TTC549 (cell line): ENCODE measurements around the gene ABLIM1.
"Not testable (repeated sequence)": the region's sequence is repeated elsewhere in the genome, so short reads cannot be mapped to it uniquely, and the experiment has no call there.

ENCODE experiments used
- FAIRE-seq: peaks from 2 replicates; lab custom pipeline; 2012; peaks lifted over from hg19 to GRCh38; lab: Jason Lieb, UNC

The ABLIM1 gene

GRCh38 chr10:114658175-114658574 is at the start of gene ABLIM1:
ABLIM1 (minus strand) TSS chr10:114658275; CDS start chr10:114658200, 75 bp downstream.
- FAIRE-seq, result no peak

DNA sequence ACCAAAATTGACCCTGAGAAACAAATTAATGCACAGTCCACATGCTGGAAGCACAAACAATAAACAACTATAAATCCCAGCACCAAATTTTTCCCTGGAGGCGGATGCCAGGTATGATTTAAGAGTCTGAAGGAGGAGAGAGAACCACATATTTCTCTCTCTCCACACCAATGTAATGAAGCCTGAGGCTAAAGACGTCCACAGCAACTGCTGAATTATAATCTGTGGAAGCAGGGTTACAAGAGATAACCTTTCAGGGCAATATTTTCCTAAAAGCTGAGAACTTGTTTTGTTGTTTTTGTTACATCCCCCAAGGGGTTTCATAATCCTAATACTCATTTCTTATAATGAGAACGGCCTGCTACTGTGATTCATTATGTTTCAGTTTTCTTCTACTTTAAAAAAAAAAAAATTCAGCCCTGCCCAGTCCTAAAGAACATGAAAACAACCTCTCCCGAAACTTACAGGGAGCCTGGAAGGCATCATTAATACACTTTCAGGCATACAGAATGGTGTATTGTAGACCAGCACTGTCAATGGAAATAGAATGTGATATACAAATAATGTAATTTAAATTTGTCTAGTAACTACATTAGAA is 48.5 kb upstream of the ABLIM1 start:
- FAIRE-seq, result no peak

DNA sequence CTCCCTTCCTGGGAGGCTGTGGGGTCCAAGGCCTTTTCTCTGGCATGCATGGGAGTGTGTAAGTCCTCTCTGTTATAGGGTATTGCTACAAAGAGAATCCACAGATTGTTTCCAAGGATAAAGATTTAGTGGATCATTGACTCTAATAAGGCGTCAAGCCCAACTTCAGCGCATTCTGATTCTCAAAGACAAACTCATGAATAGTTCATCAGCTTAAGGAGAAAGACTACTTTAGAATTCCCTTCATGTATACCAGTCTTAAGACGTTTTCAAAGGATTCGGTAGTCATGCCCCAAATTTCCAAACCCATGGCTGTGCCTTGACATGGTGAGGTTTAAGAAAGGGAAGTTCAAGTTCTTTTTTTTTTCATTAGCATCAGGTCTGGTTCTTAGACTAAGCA is 46.6 kb upstream of the ABLIM1 start:
- no peak for FAIRE-seq

DNA sequence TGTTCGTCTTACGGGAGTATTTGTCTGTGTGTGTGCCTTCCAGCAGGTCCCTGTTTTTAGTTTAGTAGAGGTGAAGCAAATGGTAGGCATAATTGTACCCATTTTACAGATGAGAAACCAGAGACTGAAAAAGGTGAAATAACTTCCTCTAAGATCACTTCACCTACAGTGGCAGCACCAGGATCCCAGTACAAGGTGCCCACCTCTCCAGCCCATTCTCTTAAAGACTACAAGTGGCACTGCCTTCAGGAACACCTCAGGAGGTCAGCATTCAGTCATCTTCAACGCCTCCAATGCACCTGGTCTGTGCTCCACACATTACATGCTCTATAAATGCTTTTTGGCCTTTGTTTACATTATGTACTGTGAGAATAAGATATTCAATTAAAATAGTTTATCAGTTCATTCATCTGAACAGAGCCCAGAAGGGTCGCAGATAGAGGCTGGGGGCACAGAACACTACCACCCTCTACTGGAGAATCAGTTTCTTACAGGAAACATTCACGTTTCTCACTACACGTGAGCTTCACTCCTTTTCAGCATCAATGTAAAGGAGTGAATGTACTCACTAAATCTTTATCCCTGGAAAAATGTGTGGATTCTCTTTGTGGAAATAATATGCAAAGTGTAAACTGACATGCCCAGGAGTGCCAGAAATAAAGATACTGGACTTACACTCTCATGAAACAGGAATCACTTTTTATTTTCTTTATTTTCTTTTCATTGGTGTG is 45.5 kb upstream of the ABLIM1 start:
- FAIRE-seq, result no peak

DNA sequence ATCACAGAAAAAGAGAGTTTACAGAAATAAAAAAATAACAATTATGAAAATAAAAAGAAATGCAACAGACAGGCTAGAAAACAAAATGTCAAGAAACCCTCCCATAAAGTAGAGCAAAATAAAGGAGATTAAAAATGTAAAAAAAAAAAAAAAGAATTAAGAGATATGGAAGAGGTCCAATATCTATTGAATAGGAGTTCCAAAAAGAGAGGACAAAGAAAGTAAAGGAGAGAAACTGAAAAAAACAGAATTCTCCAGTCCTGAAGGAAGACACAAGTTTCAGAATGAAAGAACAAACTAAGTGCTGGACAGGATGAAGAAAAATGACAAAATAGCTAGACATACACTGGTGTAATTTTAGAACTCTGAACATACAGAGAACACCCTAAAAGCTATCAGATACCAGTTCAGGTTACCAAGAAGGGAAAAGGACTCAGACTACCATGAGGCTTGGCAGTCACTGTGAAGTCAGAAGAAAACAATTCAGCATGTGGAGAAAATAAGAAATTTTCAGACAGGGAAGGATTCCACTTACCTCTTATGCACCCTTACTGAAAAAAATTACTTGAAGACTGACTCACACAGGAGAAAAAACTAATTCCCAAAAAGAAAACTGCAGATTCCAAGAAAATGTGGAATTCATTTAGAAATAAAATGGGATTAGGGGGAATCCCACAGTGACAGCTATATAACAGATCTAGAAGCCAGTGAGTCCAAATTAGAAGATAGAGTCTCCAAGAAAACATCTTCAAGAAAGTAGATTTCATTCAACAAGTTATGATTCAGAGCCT is 40.4 kb upstream of the ABLIM1 start:
- FAIRE-seq, result no peak

DNA sequence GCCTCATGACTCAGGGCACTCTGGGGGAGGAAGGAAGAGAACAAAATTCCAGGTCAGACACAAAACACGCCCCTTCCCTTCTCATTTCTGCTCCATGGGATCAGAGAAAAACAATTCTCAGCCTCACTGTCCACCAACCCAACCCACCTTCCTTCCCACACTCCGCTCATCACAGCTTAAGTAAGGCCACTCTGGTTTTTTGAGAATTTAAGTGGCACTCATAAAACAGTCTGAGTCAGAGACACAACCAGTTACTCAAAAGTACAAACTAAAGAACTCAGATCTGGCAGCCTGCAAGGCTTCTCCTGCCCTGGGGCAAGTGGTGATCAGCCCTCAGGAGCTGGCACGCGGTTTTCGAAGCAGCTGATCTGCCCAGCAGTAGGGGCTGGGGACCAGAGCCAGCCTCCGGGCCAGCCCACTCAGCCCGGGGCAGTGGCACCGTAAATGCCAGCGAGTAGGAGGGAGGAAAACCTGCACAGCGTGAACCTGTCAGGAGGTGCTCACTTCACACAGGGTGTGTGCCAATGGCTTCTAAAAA is 39.1 kb upstream of the ABLIM1 start:
- no peak for FAIRE-seq

DNA sequence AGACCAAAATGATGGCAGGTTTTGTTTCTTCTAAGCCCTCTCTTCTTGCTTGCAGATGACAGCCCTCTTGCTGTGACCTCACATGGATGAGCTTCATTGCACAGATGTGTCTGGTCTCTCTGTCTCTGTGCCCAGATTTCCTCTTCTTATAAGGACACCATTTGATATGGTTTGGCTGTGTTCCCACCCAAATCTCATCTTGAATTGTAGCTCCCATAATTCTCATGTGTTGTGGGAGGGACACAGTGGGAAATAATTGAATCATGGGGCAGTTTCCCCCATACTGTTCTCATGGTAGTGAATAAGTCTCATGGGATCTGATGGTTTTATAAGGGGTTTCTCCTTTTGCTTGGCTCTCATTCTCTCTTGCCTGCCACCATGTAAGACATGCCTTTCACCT is 38.2 kb upstream of the ABLIM1 start:
- not testable (repeated sequence) for FAIRE-seq

DNA sequence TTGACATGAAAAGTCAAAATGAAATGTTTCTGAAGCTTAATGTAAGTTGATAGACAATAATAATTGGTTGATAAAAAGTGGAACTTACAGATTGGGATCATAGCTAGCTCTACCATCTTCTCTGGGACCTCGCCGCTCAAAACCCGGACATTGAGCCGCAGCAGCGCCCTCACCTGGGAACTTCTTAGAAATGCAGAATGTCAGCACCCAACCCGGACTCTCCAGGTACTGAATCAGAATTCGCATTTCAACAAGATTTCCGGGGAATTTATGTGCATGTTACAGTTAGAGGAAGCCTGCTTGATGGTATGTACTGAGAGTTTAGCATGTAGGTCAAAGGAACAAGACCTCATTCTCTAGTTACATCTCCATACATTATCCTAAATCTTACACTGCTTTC is 36.7 kb upstream of the ABLIM1 start:
- FAIRE-seq, result no peak

- FAIRE-seq, result no peak
Measured at GRCh38 chr10:114694062-114694461, 36.0 kb upstream of the ABLIM1 start.

DNA sequence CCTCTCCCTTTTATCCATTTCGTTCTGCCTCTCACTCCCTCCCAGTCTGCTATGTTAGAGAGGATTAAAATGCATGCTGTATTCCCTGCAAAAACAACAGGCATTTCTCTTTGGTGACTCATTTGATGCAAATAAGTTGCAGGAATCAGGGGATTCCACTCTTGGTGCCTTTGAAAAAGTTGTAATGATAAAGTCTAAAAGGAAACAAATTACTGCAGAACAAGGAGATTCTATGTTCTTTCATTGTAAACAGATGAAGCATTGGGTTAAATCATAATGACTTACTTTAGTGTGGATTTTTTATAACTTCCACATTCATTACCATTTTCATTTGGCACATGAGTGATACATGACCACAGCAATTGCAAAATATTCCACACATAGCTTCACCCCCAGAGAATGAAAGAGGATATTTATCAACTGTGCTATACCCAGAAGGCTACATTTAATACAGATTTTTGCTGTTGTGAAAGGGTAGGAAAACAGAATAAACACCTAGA is 33.4 kb upstream of the ABLIM1 start:
- no peak for FAIRE-seq

- FAIRE-seq, result no peak
Measured at GRCh38 chr10:114688786-114689185, 30.7 kb upstream of the ABLIM1 start.

DNA sequence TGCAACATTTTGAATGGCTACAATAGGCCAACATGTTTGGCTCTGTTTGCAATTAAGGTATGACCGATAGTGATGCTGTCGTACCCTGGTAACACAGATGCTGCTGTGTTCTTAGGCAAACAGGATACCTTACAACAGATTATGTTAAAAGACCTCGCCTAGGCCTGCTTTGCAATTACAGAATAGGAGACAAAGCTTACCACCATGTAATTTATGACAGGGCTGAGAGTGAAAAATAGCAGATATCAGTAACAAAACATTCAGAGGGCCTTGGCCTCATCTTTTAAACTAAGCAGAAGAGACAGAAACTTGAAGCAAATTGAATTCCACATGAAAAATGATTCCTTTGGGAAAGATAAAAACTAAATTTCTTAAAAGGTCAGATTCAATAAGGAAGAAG is 29.4 kb upstream of the ABLIM1 start:
- no peak for FAIRE-seq

DNA sequence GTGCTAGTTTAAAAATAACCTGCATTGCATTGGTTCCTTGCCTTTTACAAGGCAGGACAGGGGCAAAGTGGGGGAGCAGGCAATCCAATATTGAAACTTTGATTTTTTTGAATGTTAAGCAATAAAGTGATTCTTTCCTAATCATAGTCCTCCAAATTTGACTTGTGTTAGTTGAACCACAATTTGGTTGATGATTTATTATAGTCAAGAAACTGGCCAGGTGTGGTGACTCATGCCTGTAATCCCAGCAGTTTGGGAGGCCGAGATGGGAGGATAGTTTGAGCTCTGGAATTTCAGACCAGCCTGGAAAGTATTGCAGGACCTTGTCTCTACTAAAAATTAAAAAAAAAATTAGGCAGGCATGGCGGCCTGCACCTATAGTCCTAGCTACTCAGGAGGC is 27.9 kb upstream of the ABLIM1 start:
- no peak for FAIRE-seq

GRCh38 chr10:114685456-114685855 is 27.4 kb upstream of the ABLIM1 start:
- no peak for FAIRE-seq

GRCh38 chr10:114684822-114685209 is 26.7 kb upstream of the ABLIM1 start:
- no peak for FAIRE-seq

DNA sequence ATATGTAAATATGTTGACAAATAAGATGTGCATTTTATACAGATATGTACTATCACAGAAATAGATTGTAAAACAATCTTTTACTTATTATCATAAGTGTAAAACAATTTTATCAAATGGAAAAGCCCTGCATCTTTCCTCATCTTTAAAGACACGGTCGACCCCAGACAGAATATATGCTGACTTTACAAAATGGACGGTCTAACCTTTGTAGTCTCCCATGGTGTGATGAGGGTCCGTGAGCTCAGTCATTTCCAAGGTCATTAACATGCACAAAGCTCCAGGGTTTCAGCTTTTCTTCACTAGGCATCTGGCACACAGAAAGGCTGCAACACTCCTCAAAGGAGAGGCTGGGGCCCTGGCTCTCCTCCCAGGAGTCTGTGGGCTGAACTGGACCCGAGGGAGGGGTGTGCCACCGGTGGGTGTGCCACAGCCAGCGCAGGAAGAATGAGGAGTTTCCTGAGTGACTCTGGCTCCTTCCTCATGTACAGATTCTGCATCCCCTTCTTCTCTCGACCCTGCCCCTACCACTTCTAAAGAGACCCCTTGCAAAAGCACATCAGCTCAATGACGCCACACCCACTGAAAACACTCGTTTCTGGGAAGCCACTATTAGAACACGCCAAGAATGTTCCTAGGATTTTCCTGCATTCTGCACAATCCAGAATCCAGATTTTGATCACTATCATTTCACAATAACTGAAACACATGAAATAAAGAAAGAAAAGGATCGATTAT is 26.2 kb upstream of the ABLIM1 start:
- no peak for FAIRE-seq

DNA sequence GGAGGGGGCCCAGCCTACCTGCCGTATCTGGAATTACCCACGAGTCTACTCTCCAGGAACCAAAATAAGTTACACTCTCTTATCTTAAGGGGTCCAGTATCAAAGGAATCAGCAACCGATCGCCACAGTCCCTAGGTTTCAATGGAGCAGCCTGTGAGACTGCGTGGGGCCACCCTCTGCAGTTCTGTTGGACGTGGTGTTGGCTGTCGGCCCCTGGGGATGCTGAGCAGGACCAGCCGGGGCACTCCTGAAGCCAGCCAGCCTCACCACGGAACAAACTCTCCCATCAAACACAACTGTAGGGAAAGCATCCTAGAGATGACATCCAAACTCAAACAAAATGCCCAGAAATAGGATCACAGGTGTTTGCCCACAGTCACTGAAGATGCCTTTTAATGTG is 25.5 kb upstream of the ABLIM1 start:
- no peak for FAIRE-seq

- no peak for FAIRE-seq
Measured at GRCh38 chr10:114683162-114683561, 25.1 kb upstream of the ABLIM1 start.

- no peak for FAIRE-seq
Measured at GRCh38 chr10:114682532-114682931, 24.5 kb upstream of the ABLIM1 start.

DNA sequence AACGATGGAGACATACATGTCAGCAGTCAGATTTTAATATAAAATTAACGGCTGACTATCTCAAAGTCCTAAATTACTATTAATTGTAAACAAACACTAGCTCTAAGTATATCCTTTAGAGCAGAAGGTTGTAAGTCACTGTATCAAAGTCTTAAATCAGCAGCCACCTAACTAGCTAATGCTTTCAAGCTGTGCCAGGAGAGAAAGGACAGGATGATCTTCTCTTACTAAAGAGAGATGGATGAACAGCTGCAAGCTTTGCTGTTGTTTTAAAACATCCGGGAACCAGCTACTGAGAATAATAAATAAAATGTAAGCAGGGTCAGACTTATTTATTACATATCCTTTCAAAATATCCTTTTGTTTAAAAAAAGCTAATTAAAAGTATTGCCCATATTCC is 24.0 kb upstream of the ABLIM1 start:
- FAIRE-seq, result no peak

- FAIRE-seq, result no peak
Measured at GRCh38 chr10:114681542-114681941, 23.5 kb upstream of the ABLIM1 start.

- FAIRE-seq, result no peak
Measured at GRCh38 chr10:114680543-114681117, 22.6 kb upstream of the ABLIM1 start.
